MV-4-11 (cell line): ENCODE data around the gene FSTL4.

Source experiments
- DNase-seq: peaks from one replicate; lab custom pipeline; 2025; lab: John Stamatoyannopoulos, UW

FSTL4 gene

DNA sequence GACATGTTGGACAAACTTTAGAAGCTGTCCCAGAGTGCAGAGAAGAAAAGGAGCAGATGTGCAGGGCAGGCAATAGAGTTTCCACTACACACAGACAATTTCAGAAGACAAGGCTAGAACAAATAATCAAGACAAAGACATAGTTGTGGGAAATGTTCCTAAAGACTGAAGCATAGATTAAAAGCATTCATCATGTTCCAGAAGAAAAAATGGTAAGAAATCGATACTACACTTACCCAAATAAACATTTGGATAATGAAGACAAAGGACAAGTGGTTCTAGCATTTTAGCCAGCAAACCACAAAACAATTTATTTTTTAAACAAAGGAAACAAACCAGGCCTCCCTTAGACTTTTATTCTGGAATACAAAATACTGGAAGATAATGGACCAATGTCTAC, 97.9 kb downstream of the FSTL4 start:
- DNase-seq = no peak

DNA sequence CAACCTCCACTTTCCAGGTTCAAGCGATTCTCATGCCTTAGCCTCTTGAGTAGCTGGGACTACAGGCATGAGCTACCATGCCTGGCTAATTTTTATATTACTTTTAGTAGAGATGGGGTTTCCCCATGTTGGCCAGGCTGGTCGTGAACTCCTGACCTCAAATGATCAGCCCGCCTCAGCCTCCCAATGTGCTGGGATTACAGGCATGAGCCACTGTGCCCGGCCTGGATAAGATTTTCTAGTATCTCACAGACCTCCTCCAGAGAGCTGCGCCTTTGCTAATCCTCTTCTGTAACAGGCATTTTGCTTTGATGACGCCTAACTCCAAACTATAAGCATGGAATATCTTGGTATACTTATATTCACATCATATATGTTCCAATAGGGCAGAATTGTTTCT, 99.4 kb downstream of the FSTL4 start:
- no peak for DNase-seq

DNA sequence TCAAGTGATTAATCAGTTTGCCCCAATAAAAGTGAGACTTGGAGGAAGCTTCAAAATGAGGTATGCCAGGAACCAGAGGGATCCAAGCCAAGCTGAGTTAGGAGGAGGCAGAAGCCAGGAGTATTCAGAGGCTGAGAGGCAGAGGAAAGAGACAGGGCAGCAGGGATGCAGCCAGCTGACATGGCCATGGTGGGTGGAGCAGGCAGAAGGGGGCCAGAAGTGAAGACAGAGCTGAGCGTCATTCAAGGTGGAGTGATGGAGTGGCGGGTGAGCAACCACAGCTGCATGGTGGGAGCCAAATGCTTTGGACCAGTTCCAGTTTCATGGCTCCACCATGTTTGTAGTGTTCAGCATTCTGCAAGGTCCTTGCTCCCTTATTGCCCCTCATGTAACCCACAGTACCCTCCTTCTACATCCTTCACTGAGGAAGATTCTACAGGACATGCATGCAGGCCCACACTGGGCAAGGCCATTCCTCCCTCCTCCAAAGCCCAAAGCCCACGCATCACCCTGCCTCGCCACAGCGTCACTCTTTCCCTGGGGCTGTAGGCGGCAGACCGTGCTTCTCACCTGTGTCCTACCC, 100.6 kb downstream of the FSTL4 start:
- no peak for DNase-seq

DNA sequence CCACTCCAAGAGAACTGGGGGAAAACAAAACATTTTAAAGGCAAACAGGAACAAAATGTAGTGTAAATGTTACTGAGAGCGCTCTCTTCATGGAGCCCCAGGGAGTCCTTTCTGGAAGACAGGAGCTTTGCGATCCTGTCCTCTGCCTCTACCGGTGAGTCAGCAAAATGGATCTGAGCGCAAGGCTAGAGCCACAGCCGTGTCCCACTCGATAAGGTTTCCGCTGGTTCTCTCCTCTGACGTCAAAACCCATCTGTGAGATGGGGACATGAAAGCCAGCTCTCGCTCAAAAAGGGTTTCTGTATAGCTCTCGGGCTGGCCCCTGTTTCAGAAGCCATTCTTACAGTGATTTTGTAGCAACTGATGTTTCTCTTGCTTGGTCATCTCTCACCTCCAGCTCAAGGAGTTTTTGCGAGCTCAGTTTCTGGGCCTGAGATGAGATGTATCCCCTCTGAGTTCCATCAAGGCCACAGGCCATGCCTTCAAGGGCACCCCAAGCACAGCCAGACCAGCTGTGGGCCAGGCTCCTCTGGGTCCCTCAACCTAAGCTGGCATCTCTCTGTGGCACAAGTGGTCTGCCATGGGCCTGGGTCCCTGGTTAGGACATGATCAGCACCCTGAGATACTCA, 101.6 kb downstream of the FSTL4 start:
- DNase-seq = no peak

DNA sequence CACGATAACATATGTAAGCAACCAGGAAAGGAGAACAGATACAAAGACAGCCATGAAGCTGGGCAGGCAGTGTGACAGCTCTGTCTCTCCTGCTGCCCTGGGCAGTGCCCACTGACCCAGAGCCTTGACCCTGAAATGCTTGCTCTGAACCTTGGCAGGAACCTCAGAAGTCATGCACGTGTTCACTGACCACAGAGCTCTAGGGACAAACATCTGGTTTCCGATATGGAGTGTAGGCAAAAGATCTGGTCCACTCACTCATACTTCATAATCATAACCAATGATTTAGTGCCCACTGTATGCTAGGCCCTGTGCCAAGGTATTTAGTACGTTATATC, 102.6 kb downstream of the FSTL4 start:
- DNase-seq = no peak

DNA sequence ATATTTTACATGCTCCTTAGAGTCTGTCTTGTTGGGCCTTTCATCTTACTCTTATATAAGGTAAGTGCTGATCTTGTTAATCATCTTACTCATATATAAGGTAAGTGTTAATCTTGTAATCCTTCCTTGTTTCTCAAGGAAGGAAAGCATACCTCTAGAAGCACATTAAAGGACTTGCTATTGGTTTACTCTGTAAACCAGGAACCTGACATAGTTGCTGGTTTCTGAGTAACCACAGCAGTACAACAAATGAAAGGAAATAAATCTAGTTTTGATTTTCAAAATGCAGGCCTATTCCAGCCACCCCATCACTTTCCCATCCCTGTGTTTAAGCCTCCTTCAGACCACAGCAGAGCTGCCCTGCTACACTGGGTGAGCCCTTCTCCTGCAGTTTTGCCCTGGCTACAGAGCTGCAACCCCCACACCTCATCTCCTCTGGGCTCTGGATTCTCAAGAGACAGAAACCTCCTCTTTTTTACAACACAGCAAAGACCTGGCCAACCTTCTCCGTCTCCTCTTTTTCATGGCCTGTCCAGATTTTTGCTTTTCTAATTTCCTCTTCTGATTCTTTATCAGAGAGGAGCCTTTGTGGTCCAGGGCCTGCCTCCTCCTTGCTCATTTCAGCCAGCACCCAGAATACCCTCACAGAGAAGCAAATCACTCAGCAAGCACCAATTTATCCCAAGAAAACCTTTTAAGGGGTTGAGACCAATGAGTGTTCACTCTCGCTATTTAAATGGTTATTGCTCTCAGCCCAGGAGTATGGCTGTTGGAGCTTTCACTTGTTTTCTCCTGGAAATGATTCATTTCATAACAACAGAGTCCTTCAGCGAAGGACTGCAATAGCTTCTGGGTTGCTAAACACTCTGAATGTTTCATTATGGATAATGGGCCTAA, 103.2 kb downstream of the FSTL4 start:
- peak; percentile 5 for DNase-seq

DNA sequence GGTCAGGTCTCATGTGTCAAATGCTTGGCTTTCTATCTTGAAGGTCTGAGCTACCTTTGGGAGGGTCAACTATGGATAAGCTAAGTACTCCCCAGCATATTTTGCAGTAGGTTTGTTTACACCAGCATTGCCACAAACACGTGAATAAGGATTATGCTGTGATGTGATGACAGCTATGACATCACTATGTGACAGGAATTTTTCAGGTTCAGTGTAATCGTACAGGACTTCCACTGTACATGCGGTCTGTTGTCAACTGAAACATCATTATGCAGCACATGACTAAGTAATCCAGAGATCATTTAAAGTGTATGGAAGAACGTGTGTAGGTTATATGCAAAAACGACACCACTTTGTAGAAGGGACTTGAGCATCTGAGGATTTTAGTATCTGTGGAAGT, 104.0 kb downstream of the FSTL4 start:
- DNase-seq = no peak

DNA sequence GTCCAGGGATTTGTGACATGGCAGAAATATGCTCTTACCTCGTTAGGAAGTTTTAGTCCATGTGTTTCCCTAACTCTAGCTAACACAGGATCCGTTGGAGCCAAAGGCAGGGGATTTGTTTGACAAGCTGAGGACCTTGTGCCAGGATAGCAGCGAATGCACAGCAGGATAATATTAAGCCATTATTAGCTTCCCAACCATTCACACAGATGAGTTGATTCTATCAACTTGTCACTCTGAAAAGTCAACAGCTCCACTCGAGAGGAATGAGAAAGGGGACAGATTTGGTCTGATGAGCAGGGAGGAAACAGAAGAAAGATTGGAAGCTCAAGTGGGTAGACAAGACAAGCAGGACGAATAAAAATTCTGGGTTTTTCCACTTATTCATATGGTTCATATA, 106.2 kb downstream of the FSTL4 start:
- no peak for DNase-seq

DNA sequence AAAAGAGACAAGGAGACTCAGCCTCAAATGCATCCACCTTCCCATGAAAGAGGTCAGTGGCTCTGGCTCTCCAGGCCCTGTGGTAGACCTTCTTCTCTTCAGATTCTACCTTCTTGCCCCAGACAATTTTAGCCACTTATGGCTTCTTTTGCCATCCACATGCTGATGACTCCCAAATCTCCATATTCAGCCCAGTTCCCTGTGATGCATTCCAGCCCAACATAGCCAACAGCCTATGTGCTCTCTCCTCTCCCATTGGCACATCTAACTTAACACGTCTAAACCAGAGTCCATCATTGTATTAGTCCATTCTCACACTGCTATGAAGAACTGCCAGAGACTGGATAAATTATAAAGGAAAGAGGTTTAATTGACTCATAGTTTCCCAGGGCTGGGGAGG, 108.8 kb downstream of the FSTL4 start:
- no peak for DNase-seq

DNA sequence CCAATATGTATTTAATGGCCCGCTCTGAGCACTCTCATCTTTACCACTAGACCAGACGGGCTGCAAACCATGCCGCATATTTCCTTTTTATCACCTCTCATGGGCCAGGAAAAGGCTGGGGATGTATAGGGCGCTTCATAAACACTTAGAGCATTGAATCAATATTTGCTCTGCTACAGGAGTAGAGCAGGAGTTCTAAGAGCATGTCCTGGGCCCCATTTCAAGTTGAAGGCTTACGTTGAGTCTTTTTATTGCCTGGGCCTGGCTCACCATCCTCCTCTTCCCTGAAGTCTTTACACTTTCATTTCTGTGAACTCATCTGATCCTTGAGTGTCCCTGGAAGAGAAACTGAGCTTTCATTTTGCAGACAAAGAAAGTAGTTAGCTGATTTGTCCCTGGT, 112.4 kb downstream of the FSTL4 start:
- DNase-seq = no peak

DNA sequence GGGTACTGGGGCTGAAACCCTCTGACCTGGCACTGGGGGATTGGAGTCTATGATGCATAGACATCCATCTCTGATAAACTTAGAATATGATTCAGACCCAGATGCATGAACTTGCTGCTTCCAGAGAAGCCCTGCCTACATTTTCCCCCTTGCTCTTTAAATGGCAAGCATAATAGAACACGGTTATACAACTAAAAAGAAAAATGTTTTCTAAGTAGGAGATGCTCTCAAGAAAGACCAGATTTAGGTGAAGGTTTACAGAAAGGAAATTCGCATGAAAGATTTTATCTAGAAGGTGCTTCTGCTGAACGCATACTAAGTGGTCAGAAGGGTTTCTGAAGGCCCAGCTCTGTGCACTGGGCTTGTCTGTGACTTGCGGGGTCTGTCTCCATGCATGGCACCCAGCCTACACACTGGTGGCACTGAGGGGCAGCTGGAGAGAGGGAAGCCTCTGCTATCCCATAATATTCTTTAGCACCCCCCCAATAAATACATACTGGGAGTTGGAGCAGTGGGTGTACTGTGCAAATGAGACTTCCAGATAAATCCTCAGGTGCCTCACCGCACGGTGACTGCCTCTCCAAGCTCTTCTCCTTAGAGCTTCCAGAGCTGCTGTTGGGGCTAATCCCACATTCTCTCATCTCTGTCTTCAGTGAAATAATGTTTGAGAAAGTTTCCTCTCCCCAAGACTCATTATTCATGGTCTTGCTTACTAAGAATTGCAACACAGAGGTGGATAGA, 114.6 kb downstream of the FSTL4 start:
- no peak for DNase-seq

DNA sequence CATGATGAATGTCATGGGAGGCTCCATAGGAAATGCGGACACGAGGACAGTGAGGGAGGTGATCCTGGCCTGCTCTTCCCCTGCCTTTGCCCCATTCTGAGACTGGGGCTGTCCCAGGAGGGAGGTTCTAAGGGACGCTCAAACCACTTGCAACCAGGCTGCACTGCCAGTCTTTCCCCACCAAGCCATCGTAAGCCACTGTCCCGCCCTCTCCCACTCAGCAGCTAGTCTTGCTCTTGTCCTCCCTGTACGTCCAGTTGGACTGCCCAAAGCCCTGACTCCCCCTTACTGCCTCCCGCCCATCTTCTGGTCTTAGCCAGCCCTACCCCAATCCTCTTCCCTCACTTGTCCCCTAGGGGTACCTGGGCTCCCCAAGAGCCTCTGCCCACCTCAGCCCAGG, 115.7 kb downstream of the FSTL4 start:
- no peak for DNase-seq

DNA sequence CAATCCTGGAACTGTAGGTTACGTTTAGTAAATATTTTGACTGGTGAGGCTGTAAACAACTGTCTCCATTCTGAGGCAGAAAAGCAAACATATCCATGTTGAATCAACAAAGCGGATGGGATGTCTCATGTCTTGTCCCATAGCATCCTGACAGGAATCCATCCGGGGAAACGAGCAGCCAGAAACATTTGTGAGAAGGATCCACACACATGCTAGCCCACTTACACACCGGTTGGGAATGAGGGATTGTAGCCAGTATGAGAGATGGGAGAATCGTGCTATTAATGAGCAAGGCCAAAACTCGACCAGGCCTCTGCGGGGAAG, 117.5 kb downstream of the FSTL4 start:
- DNase-seq = no peak

DNA sequence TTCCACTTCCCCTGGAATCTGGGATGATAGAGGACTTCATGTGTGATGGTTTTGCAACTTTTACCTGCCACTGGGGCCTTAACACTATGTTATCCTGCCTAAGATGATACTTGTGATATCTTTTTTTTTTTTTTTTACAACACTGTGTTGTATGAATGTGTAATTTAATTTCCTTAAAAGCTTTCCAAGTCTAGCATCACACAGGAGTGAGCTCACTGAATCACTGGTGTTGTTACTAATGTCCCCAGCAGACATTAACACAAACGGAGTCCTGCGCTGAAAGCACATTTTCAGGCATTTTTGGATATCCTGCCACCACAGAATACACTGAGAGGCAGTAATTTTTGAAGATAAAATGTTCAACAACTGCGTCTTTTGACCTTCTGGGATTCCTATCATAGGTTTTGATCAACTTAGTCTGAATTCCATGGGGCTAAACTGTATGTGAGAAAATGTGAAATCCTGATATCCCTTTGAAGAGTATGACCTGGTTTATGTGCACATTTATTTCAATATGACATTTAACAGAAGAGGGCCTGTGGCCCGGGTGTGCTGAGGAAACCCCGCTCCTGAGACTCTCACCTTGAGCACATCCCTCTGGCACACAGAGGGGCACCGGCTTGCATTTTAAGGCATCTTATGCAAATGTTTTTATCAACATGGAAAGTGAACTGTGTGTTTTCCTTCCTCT, 118.0 kb downstream of the FSTL4 start:
- no peak for DNase-seq

DNA sequence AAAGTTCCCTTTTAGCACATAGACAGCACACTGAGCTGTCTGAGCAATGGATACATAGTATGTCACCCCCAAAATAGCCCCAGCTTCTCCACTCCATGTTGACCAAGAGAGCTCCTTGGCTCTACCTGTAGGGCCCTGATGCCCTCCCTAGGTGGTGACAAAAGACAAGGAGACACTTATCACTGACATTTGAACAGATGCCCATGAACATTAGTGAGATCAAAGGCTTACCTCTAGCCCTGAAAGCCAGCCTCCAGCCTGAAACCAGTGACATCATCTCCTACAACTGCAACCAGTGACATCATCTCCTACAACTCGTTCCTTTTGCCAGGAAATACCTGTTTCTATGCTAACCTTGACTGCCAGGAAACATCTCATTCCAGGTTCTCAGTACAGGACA, 122.7 kb downstream of the FSTL4 start:
- no peak for DNase-seq

DNA sequence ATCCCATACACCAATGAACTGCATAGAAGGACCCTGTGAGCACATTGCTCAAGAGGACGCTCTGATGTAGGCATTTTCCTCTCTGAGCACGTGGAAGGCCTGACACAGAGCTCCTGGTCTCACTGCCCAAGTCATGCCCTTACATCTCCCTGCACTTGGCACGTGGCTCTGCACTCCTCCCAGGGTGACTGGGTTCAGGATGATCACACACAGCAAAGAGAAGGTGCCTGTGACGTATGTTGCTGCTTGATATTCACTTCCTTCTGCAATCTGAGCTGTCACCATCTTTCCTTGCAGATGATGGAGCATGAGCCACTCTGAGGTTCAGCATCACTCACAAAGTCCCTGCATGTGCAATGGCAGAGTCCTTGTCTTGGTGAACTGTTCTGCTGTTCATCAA, 125.2 kb downstream of the FSTL4 start:
- no peak for DNase-seq

DNA sequence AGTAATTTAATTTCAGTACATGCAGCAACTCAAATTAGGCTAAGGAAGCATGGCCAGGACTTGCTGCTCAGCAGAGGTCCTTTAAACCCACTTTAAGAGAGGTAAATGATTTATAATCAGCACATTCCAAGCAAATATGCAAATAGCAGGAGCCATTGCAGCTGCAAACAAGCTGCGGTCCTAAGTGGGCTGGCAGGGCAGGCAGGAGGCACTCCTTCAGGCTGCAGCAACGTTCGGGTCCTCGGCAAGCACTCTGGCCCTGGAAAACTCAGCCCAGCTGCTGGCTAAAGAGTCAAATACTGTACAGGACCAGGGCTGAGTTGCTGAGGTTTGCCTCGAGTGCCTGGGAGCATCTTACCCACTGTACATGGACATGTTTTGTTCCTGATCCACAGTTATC, 126.9 kb downstream of the FSTL4 start:
- DNase-seq = no peak

DNA sequence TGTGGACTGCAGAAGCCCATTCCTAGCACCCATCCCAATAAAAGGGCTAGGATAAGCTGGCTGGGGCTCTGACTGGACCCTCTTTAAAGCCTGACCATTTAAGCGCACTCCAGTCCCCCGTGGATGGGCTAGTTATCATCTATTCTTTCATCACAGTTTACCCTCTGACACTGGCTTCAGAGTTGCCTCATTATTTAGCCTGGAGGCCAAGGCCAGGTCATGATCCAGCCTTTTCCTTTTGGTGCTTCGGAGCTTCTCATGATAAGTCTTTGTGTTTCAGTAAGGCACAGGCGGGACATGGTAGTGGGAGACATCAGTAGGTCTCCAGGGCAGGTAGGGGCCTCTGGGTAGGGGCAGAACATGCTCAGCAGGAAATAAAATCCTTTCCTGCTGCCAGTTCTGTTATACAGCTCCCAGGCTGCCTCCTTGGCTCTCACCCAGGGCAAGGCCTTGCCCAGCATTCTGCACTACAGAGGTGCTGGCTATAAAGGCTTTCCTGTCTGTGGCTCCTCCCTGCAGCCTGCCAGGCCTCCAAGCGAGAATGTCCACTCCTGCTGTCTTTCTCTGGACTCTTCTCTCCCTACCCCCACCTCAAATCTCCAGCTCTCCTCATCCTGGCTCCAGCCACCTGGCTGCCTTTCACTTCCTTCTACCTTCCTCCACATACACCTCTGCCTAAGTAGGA, 128.8 kb downstream of the FSTL4 start:
- DNase-seq = no peak

DNA sequence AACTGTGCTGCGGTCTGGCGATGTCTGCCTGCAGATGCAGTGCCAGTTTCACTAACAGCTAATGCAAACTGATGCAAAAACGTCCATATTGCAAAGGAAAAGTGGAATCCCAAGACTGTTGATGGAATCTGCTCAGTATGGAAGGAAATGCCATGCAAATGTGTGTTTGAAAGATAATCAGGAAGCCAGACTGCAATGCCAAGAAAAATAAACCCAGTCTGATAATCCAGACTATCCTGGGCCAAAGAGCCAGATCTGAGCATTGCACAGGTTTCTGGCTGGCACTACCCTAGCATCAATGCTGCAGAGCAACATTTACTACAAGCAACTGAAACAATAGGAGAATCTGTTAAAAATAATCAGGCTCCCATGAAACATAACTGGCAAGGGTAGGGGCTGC, 130.3 kb downstream of the FSTL4 start:
- DNase-seq = no peak

DNA sequence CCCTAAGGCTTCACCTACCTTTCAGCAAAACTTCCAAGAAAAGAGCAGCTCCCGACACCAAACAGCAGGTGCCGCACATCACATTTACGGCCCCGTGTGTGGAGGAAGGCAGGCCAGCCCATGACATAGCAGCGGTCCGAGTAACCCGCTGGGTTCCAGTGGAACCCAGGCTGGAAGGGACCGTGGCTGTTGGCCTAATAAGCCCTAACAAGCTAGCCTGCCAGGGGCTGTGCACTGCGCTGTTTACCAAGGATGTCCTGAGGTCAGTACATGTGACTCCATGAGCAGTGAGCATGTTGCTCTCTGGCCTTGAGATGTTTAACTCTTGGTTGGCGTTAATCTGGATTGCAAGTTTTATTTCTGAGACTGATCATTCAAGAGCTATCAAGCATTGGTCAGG, 131.5 kb downstream of the FSTL4 start:
- no peak for DNase-seq

DNA sequence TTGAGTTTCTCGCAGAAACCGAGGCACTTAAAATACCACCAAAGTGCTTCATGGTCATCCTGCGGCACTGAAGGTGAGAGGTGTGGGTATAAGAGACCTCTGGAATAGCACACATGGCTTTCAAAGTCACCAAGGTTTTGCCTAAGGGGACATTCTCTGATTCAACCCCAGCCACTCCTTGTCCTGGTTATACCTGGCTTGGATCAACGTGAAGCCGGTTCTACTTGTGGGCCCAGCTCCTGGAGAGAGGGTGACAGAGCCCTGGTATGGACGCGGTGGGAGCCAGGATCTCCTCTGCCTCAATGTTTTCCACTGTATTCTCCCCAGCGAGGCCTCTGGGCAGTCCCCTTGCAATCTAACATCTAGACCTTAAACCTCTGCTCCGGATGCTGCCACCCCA, 132.0 kb downstream of the FSTL4 start:
- no peak for DNase-seq
